GM18867 (cell line): ENCODE data around the gene FBXL16.
A peak's percentile ranks its signal among the peaks of the same experiment; 100 is the strongest.

Experiments used
- ATAC-seq: cut with Tn5 transposase; IDR thresholded peaks from one replicate; pipeline ENCODE4 v1.9.1; 2021; ENCODE audit warnings: mild to moderate bottlenecking, moderate library complexity; ENCODE audit not compliant: unreplicated experiment

Gene FBXL16

DNA sequence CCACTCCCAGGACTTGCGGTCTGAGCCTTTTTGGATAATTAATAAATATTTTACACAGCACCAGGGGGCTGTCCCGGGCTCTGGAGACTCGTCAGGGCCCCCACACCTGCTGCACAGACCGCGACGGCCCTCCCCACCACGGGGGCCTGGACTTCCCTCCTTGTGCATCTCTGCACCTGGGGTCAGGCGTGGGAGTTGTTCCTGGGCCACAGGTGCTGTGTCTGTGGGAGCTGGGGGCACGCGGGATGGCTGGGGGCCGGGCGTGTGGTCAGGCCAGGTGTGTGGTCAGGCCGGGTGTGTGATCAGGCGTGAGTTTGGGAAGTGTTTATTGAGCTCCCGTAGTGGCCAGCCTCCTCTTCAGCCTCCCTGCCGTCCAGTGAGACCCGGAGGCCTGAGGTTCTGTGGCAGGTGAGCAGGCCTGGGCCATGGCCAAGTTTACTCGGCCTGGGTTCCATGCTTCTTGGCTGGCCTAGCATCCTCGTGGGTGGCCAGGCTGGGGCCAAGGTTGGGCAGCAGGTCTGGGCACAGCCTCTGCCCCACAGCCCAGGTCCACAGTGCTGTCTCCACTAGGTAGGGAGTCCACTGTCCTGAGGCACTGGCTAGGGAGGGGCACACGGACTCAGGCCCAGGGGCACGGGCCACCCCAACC lies 27.3 kb downstream of the FBXL16 start:
- ATAC-seq: no peak

GRCh38 chr16:677316-678190 lies 28.0 kb downstream of the FBXL16 start:
- no peak for ATAC-seq

- no peak for ATAC-seq
Observed at GRCh38 chr16:676913-677312, 28.7 kb downstream of the FBXL16 start.

DNA sequence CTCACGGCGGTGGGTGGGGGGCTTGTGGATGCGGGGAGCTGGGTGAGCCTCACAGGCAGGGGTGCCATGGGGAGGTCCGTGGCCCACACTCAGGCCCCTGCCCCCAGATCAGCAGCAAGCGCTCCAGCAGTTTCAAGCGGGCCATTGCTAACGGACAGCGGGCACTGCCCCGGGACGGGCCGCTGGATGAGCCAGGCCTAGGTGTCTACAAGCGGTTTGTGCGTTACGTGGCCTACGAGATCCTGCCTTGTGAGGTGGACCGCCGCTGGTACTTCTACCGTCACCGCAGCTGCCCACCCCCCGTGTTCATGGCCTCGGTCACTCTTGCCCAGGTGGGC lies 29.1 kb downstream of the FBXL16 start:
- no peak for ATAC-seq

- ATAC-seq: no peak
Observed at GRCh38 chr16:675884-676564, 29.6 kb downstream of the FBXL16 start.

- no peak for ATAC-seq
Observed at GRCh38 chr16:674968-675883, 30.4 kb downstream of the FBXL16 start, which contains the start of gene RHBDL1. Gene RHBDL1 (plus strand): TSS chr16:675671. CDS start chr16:675791, 120 bp downstream.

DNA sequence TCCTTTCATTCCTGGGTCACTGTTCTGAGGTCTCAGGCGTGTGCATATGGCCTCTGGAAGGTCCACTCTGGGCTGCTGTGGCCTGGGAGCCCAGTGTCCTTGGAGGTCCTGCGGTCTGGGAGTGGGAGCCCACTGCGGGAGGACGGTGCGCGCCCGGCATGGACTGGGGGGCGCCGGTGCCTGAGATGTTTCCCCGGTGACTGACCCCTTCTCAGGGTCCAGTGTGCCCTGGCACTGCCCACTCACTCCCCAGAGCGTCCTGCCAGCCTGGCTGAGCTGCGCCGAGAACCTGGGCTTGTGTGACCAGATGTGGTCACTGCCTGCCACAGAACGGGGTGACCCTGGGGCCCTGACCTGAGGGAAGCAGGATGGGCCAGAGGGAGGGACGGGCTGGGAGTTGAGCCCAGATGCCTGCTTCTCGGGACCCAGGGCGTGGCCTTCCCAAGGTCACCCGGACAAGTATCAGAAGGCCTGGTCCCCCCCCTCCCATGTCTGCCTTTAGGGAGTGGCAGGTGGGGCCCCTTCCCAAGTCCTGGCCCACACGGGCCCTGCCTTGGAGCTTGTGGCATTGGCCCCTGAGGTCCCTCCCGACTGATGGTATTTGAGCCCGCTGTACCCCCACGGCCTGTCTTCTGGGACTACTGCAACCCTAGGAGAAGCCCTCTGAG lies 31.3 kb downstream of the FBXL16 start:
- ATAC-seq: no peak

- no peak for ATAC-seq
Observed at GRCh38 chr16:673399-673991, 32.1 kb downstream of the FBXL16 start.

GRCh38 chr16:672851-673250 lies 32.8 kb downstream of the FBXL16 start:
- ATAC-seq: no peak

GRCh38 chr16:672371-672770 lies 33.2 kb downstream of the FBXL16 start:
- no peak for ATAC-seq

GRCh38 chr16:671353-672131 lies 34.1 kb downstream of the FBXL16 start:
- ATAC-seq: no peak

DNA sequence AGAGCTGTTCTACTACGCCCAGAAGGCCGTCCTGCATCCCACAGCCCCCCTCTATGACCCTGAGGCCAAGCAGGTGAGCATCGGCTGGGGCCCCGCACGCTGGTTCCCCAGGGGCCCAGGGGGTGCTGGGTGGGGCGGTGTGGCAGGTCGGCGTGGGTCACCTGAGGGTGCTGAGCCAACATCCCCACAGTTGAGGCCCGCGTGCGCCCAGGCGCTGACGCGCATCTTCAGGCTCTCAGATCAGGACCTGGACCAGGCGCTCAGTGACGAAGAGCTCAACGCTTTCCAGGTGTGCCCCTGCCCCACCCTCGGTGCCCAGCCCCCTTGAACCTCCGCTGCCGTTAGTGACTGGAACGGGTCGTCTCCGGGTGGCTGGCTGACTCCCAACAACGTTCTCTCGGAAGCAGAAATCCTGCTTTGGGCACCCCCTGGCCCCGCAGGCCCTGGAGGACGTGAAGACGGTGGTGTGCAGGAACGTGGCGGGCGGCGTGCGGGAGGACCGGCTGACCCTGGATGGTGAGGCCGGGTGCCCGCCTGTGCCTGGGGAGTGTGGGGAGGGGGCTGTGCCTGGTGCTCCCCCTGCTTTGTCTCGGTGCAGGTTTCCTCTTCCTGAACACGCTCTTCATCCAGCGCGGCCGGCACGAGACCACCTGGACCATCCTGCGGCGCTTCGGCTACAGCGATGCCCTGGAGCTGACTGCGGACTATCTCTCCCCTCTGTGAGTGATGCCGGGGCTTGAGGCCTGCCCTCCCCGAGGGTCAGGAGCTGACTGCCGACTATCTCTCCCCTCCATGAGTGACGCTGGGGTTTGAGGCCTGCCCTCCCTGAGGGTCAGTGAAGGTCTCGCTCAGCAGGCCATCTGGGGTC lies 34.9 kb downstream of the FBXL16 start:
- ATAC-seq: no peak

- ATAC-seq: no peak
Observed at GRCh38 chr16:669666-670065, 35.9 kb downstream of the FBXL16 start.

DNA sequence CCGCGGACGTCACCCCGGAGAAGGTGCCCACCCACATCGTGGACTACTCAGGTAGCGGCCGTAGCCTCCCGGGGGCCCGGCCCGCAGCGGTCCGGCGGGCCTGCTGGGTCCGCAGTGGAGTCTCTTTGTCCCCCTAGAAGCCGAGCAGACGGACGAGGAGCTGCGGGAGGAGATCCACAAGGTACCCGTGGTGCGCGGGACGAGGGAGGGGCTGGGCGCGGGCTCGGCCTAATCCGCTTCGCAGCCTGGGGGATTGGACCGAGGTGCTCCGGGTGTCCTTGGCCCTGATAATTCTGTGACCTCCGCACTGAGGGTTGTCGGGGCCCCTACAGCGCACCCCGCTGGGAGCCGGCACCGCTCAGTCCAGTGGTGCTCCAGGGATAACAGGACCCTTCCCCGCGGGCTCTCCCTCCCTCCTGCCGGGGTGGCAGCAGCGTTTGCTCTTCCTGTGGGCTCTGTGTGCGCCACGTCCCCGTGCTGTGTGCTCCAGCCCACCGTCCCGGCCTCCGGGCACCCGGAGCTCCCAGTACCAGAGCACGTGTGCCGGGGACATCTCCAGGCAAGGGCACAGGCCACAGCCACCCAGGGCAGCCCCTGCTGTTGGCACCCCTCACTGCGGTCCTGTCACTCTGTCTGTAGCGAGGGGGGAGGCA lies 37.0 kb downstream of the FBXL16 start:
- no peak for ATAC-seq

- peak; percentile 77 for ATAC-seq
Observed at GRCh38 chr16:667780-668518, 37.7 kb downstream of the FBXL16 start, which contains the start of gene RHOT2. Gene RHOT2 (plus strand): TSS chr16:668132. CDS start chr16:668200, 68 bp downstream.

GRCh38 chr16:667113-667779 lies 38.4 kb downstream of the FBXL16 start:
- ATAC-seq: no peak
